Stimulated activated CD4-positive, alpha-beta T cell treated with anti-CD3 and anti-CD28 coated beads, Interleukin-2, amount 100 ng/mL, for 24 hours (primary cell): ENCODE results near the gene TXLNB.

Source experiments
- DNase-seq, 2 donors: peaks; one replicate each; pipeline ENCODE4 v3.0.0-alpha.2; 2020

TXLNB gene

DNA sequence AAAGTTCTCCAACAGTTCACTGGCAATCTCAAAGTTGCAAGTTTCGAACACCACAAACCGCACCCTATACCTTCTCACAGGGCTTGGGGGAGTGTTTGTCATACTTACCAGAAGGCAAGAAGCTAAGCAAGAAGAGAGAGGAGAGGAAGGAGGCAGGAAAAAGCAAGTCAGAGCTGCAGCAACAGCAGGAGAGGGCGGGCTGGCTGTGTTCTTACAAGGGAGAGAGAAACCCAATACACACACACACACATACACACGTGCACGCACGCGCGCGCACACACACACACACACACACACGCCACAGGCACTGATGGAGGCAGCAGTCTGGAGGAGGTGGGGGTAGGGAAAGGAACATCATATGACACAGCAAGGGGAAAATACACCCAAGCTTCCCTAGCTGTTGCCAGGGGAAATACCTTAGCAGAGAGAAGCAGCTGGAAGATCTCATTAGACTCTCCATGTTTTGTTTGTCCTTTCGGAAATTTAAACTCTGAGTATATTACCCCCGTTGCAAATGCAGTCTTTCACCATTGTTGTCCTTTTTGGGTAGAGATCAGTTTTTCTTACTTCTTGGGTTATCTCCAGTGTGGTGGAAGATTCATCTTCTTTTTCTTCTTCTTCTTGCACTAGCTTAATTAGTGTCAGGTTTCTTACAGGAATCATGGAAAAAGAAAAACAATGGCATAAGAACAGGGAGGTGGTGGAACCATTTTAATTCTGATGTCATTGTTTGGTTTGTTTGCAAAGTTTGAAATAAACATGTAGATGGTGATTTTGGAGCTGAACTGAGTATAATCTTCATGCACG, at the start of gene TXLNB:
Gene TXLNB, minus strand, starts transcription at position 186 of the 807 bp plus-strand sequence. CDS start 3,099 bp downstream, outside the sequence.
- DNase-seq, result peak; percentile 76 to 88

DNA sequence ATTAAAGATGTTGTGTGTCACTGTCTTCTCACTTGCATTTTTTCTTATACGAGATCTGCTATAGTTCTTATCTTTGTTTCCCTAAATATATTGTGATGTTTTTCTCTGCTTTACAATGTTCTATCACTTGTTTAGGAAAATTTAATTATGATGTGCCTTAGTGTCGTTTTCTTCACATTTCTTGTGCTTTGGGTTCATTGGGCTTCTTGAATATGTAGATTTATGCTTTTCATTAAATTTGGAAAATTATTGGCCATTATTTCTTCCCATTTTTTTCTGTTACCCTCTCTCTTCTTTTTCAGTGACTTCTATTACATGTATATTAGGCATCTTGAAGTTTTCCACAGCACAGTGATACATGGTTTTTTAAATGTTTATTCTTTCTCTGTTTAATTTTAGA, 49.3 kb upstream of the TXLNB start:
- no peak for DNase-seq

DNA sequence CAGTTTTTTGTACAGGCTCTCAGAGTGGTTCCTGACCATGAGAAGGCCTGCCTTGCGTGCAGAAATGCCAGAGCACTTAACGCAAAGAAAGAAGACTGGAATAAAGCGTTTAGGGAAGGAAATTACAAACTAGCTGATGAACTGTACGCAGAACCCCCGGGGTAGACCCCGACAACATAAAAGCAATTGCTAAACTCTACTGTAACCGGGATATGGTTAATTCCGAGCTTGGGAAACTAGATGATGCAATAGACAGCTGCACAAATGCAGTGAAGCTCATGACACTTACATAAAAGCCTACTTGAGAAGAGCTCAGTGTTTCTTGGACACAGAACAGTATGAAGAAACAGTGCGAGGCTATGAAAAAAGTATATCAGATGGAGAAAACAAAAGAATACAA, 47.0 kb upstream of the TXLNB start:
- no peak for DNase-seq

DNA sequence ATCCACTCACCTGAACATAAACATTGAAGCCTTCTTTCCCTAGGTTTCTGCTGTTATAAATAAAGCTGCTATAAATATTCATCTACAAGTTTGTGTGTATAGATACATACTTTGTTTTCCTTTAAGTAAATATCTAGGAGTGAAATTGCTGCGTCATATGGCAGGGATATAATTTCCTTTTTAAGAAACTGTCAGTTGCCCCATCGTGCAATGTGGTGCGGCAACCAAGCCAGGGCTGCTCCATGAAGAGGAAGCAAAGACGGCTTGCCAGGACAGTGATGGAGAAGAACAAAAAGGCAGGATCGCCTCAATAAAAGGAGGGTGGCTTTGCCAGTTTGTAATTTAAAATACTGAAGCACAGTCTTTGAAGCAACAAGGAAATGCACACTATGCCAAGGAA, 46.0 kb upstream of the TXLNB start:
- no peak for DNase-seq

DNA sequence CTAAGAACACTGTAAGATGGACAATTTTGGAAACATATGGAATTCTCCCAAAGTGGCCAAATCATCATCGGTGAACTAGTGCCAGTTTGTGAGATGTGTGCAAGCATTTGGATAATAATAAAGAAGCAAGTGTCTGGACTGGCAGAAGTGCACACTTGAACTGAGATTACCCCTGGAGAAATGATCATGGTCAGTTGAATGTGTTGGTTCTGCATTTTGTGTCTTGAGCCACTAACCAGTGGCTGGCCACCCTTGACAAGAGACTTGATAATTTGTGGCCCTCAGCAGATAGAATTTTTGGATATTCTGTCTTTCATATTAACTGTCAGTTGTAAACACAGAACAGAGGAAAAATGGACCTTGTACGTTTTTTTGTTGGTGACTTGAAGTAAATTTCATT, 45.2 kb upstream of the TXLNB start:
- DNase-seq, result no peak

DNA sequence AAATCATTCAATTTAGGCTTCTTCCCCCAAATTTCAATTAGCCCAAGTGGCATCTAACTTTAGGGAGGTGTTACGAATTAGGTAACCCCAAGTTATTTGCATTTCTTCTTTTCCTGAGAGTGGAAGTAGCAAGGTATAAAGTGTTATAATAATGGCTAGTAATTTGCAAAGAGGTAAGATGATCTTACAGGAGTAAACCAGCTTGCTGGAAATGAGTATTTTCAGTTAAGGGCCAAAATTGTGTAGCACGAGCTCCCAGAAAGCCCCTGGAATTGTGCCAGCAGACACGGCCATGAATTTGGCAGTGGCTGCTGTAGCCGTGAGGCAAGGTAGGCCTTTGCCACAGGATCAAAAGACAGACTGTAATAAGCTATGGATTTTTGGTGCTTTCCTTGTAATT, 44.7 kb upstream of the TXLNB start:
- DNase-seq, result no peak

DNA sequence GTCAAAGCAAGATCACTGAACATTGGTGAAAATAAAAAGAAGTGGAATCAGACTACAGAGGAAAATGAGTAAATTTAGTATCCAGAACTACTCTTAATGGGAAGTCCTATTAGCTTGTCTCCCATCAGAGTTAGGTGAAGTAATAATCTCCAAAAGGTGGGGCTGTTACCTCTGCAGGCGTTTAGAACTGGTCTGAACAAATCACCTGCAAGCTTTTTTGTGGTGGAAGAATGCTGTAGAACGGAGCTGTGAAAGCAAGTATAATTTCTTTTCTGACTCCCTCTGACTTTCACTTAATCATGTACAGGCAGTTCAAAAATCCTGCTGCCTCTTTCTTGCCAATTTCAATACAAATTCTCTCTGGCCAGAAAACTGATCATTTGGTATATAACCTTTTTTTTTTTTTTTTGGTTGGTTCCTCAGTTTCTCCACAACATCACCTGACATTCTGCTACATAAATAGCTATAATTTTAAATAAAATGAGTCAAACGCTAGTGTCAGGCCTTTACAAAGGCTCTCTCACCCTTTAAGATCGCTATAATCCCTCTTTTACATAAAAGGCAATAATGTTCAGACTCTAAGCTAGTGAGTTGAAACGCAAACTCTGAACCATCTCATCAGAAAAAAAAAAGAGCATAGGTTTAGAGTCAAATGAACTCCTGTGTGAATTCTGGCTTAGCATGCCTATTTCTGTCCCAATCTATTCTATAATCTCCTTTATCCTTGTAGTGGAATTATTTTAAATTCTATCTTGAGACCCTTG, 43.8 kb upstream of the TXLNB start:
- DNase-seq, result no peak

DNA sequence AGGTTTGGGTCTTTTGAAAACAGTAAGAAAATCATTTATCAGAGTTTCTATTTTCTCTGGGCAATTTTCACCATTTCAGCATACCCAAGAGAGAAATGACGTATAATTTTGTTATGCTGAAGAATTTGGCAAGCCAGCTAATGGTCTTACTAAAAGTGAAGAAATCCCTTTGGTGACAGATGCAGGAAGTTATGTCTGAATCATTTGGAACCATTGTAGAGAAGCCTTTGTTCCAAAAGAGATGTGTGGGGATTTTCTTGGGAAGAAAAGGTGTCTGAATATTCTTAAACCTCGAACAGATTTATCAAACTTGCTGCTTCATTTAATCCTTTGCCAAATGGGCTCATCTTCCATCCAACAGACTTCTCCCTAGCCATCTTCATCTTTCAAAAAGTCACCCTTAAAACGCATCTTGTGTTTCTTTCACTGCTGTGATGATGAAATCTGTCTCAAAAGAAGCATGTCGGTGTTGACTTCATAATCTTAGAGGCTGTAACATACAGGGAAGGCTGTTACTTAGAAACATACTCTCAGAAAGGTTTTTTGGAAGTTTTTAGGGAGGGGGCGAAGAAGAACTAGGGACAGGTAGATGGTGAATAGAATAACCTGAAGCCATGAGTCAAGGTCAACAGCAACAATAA, 43.1 kb upstream of the TXLNB start:
- no peak for DNase-seq

DNA sequence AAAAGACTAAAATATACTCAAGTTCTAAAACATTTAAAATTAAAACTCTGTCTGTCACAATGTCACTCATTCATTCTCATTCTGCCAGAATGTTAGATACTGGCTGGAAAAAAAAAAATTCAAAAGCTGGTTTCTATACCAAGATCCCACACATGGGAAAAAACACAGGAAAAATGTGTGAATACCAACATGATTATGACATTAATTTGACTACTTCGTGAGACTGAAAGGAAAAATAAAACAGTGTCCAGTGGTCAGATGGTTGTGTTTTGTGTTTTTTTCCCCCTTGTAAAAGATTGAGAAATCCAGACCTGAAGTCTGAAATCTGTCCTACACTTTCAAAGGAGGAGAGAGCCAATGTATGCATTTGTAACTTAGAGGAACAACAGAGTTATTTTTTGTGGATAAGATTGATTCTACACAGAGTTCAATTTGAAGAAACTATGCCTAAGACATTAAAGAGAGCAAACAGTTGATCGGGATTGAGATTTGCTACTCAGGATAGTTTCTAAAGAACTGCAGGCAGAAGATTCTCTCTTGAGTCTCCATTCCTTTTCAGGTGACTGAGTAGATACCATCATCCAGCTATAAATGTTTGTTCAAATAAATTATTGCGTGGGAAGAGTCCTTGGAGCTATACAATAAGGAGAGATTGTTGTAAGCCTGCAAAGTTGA, 39.2 kb upstream of the TXLNB start:
- DNase-seq, result no peak

DNA sequence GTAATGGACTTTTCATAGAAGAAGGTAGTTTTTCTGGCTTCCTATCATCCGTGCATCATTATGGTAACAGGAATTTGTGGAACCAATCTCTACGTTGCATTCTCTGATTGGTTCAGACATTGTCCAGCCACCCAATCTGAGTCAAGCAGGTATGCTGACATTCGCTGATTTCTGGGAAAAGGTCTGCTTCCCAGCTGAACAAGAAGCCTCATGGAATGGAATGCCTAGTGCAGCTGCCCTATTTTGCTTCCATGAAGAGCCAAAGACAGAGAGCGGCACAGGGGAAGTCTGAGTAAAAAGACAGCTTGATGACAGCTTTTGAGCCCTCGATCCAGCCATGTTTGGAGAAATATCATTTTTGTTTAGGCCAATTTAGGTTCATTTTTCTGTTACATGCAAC, 38.5 kb upstream of the TXLNB start:
- no peak for DNase-seq

DNA sequence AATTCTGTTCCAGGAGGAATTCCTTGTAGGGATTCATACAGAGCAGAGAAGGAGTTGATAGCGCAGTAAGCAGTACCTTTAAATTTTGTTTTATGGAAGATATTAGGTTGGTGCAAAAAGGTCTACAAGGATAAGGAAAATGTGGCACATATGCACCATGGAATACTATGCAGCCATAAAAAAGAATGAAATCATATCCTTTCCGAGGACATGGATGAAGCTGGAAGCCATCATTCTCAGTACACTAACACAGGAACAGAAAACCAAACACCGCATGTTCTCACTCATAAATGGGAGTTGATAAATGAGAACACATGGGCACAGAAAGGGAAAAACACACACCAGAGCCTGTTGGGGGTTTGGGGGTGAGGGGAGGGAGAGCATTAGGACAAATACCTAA, 37.4 kb upstream of the TXLNB start:
- DNase-seq, result no peak

DNA sequence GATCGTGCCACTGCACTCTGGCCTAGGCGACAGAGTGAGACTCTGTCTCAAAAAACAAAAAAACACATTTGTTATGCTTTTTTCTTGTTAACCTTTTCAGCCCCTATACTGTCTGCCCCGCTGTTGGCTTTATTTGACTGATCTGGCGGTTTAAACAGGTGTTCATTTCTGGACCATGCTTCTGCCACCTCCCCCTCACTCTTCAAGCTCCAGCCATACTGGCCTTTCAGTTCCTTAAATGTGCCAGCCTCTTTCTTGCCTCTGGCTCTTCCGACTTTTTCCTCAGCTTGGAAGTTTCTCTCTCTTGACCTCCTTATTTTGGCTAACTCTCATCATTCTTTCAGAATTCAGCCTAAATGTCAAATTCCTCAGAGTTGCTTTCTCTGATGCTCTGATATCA, 35.2 kb upstream of the TXLNB start:
- DNase-seq, result no peak

DNA sequence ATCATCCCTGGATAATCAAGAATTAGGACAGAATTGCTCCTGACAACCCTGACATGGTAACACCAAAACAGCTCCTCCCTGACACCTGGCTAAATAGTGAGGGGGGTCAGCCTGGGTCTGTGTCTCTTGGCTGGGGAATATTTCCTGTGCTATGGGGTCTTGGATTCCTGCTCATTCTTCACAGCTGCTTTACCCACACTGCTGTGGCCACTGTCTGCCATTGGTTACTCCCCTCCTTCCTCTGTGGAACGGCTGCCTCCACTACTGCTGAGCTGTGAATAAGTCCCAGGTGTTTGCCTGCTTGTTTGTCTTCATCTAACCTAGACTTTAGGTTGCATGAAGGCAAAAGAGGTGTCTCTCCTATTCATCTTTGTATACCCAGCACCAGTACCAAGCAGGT, 33.9 kb upstream of the TXLNB start:
- DNase-seq, result no peak

DNA sequence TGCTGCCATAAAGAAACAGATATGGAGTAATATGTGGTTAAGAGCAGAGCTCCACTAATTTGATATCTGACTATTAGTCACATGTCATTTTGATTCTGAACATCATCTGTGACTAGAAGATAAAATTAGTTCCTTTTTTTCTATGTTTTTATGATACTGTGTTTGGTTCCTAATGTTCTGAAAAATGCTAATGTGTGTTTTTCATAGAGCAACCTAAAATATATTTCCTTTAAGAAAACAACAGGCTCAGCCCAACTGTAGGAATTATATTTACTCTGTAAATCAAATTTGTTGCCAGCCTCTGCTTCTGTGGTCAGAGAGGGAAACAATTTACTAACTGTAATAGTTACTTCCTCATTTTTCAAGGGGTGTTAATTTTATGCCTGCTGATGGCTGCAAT, 33.3 kb upstream of the TXLNB start:
- DNase-seq, result no peak

DNA sequence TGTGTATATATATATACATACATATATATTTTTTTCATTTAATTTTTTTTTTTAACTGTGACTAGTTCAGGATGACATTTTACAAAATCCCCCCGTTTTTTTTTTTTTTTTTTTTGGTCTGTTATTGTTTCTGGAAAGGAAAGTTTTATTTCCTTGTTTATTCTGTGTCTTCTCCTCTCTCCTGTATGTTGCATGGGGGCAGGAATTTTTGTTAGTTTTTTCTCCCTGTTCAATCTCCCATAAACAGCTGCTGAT, 32.4 kb upstream of the TXLNB start:
- no peak for DNase-seq

DNA sequence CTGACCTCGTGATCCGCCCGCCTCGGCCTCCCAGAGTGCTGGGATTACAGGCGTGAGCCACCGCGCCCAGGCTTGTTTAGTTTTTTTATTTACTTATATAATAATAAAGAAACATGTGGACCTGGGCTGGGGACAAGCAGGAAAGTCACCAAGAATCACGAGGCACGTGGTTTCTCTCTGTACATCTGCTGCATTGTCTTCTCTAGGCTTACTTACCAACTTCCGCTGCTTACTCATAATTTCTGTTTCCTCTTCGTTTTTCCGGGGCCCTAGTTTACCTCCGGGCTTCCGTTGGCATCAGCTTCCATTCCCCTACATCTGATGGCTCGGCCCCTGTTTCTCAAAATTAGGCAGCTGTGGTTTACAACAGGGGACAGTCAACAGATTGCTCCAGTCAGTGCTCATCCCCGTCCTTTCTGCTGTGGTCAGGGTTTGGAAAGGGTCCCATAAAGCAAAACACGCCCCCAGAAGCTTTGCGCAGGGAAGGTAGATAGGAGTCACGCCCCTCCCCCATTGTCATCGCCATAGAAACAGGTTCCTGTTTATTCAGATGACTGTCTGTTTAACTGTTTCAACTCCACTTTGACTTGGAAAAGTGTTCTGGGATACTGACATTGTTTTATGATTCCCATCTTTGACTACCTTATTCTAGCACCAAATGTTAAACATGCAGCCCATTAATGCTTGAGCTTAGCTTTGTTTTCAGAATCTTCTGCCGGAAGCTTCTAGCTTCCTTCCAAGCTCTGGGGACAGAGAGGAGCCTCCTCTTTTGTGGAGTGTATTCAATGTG, 31.9 kb upstream of the TXLNB start:
- DNase-seq, result peak; percentile 74 to 82

DNA sequence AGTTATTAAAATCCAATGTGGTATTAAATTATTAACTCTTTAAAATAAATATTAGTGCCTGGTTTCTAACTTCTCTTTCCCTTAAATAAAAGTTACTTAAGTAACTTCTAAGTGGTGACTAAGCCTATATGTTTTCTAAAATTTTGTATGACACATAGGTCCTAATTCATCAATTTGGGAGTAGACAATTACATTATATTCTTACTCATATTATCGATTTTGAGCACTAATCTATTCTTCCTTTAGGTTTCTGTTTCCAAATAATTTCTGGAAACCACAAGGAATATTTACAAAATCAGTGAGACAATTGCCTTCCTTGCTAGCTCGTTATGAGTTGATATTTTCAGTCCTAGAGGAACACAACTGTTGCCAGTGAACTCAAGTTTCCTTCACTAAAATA, 28.3 kb upstream of the TXLNB start:
- no peak for DNase-seq

DNA sequence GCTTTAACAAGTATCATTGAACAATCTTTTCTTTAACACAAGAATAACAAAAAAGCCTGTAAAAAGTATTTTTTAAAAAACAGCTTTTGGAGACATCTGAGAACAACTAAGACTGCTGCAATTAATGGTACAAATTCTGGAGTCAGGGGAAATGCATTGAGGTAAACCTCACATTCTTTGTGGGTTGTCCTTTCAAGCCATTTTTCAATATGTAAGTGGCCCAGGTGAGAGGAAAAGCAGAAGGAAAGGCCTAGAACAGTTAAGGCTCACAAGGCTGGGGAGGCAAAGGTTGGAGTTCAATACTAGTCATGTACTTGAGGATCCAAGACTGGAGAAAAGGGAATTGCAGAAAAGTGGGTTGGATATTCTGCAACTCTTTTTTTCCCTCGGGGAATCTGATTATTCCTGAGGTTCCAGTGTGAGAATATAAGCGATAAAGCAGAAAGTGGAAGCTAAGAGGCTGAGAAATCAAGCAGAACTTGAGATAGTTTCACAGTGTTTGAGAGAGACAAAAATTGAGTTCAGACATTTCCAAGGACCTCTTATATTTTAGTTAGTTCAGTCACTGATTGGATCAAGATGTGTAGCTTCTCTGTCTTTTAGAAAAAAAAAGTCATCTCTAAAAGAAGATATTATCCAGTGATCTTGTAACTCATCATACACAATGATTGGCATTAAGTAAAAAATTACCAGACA, 25.0 kb upstream of the TXLNB start:
- DNase-seq, result no peak

DNA sequence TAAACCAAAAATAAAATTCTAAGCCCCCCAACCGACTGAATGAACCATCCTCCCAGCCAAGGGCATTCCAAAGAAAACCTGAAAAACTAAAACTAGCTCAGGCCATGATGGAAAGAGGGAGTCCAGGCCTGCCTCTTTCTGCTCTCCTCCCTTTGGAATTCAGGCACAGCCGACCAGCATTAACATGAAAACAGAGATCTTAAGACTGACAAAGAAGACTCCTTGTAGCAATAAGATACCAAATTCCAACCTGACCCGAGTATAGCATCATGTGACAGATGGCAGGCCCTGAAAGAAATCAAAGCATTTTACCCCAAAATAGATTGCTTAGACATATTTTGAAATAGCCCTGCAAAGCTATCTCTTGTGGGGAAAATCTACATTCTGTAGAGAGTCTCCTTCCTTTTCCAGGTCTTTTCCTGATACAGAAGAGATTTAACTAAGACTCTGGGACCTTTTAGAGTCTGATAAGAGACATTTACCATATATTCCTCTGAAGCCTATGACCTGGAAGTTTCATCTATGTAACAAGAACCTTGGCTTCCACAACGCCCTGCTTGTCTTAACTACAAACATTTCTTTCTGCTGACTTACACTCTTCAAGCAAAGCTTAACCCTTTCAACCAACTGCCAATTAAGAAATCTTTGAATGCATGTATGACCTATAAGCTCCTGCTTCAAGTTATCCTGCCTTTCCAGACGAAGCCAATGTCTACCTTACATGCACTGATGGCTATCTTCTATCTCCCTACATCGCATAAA, 22.2 kb upstream of the TXLNB start:
- no peak for DNase-seq

DNA sequence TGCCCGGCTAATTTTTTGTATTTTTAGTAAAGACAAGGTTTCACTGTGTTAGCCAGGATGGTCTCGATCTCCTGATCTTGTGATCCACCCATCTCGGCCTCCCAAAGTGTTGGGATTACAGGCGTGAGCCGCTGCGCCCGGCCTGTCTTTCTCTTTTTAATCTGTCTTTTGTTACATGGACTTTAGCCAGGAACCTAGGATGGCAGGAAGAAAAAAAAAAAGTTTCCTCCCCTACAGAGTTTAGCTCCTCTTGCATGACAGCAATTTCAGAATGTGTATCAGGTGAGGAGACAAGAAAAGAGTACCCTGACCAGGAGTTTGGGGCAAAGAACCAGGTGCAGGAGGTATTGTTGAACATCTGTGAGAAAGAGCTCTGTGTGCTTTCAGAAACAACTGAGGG, 21.4 kb upstream of the TXLNB start:
- DNase-seq, result no peak

DNA sequence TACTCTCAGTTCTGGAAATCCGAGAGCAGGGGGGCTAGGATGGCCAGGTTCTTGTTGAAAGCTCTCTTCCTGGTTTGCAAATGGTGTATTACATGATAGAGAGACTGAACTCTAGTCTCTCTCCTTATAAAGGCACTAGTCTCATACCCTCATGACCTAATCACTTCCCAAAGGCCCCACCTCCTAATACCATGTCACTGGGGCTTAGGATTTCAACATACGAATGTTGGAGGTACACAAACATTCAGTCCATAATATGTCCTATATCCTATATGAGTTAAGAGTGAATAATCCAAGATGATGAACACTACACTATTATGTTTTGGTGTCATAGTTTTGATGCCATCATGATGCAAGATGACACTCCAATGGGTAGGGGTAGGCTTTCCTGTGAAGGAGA, 20.0 kb upstream of the TXLNB start:
- DNase-seq, result no peak
